GM21528 (cell line): Measurements from ENCODE around the gene CNR1.

Experiments
- ATAC-seq: cut with Tn5 transposase; IDR thresholded peaks from one replicate; pipeline ENCODE4 v1.9.1; 2021; ENCODE audit warnings: mild to moderate bottlenecking, moderate library complexity; ENCODE audit not compliant: unreplicated experiment, low FRiP score

CNR1 gene

DNA sequence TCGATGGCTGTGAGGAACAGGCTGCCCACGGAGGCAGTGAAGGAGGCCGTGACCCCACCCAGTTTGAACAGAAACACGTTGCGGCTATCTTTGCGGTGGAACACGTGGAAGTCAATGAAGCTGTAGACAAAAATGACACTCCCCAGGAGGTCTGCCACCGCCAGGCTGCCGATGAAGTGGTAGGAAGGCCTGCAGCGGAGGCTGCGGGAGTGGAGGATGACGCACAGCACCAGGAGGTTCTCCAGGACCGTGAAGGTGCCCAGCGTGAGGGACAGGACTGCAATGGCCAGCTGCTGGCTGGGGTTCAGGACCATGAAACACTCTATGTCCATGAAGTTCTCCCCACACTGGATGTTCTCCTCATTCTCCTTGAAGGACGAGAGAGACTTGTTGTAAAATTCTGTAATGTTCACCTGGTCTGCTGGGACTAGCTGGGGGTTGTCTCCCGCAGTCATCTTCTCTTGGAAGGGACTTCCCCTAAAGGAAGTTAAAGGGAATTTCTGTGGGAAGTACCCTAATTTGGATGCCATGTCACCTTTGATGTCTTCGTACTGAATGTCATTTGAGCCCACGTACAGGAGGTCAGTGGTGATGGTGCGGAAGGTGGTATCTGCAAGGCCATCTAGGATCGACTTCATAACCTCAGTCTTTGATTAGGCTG, 21.4 kb downstream of the CNR1 start:
- no peak for ATAC-seq

- ATAC-seq, result no peak
Measured at GRCh38 chr6:88143421-88144157, 22.6 kb downstream of the CNR1 start.

GRCh38 chr6:88142297-88142668, 23.9 kb downstream of the CNR1 start:
- no peak for ATAC-seq

- ATAC-seq, result peak; percentile 99
Measured at GRCh38 chr6:88141561-88142296, 24.4 kb downstream of the CNR1 start.

- no peak for ATAC-seq
Measured at GRCh38 chr6:88137915-88138314, 28.2 kb downstream of the CNR1 start.

DNA sequence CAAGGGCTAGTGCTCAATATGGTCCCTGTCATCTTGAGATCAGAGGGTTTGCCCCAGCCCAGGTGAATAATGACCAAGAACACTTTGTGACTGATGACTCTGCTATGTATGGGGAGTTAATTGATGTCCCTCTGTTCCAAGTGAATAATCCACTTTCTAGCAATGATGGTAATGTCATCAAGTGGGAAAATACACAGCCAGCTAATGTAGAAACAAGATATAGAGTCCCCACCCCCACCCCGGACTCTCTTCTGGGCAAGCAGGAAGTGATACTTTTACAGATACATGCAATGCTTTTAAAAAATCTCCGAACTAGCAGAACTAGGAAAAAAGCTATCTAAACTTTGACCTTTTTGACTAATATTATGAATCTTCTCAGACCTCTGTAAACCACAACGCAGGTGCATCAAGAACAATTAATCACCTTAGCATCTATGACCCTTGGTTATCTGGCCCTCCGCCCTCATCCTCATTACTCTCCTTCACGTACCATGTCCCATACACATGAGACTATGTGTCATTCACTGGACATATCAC, 30.5 kb downstream of the CNR1 start:
- peak; percentile 77 for ATAC-seq

DNA sequence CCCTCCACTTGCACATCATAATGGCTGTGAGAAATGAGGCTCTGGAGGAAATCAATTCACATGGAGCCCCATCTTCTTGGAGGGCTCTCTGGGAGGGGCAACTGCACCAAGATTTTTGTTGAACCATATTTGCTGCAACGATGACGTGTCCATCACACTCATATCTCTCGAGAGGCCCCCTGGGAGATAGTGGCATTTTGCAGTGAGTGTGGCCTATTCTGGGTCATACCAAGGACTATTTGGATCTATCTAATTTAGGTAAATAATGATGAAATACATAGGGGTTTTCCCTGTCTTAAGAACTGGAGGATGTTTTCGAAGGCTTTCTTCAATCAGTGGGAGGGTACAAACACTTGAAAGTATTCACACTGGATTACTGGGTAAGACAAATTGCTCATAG, 31.6 kb downstream of the CNR1 start:
- ATAC-seq, result no peak

DNA sequence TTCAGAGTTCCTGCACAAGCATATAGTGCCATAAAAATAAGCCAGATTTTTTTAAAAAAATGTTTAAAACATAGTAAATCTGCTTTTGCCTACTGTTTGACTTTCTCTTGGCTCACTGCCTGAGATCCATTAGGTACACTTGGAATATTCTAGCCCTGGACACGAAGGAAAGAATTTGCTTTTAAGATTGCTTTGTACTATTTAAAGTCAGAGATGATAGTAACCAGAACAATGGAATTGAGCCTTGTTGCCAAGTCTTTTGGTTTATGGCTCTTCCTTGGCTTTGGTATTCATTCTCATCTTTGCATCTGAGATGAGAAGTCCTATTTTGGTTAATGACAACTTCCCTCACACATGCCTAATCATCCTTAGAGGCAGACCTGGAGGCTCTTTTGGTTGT, 32.4 kb downstream of the CNR1 start:
- no peak for ATAC-seq

- ATAC-seq, result no peak
Measured at GRCh38 chr6:88124925-88125557, 41.1 kb downstream of the CNR1 start.

DNA sequence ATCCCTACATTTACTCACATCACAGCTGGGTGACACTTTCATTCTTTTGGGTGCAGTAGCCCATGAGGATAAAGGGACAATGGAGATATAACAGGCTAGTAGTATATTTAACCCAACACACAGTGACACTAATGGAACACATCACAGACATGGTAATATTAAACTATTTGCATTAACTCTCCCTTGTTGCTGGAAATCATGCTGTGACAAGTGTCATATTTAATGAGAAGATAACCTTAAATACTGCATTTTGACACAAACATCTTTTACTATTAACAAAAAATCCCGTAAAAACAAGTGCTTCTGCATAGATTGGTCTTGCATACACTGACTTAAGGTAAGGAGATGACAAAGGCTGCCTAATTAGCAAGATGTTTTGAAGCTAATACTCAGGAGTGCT, 45.5 kb downstream of the CNR1 start:
- ATAC-seq, result no peak

- no peak for ATAC-seq
Measured at GRCh38 chr6:88119769-88120168, 46.4 kb downstream of the CNR1 start.

DNA sequence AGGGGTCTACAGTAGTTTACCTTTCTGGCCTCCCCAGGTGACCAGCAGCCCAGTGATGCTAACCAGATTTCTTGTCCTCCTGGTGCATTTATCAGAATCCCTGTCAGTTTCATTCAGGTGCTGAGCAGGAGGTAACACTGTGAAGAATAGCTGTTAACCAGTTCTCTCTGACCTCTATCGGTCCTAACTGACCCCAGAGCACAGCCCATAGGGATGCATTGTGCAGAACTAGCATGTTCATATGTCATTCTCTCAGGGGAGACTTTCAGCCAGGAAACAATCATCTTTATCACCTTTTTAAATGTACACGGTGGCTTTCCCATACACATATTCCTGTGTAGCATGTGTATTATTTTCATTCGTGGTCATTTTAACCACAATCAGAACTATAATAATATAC, 49.9 kb downstream of the CNR1 start:
- ATAC-seq, result no peak

- no peak for ATAC-seq
Measured at GRCh38 chr6:88115307-88115706, 50.8 kb downstream of the CNR1 start.

- no peak for ATAC-seq
Measured at GRCh38 chr6:88114838-88115237, 51.3 kb downstream of the CNR1 start.

GRCh38 chr6:88111991-88112390, 54.2 kb downstream of the CNR1 start:
- ATAC-seq, result no peak

DNA sequence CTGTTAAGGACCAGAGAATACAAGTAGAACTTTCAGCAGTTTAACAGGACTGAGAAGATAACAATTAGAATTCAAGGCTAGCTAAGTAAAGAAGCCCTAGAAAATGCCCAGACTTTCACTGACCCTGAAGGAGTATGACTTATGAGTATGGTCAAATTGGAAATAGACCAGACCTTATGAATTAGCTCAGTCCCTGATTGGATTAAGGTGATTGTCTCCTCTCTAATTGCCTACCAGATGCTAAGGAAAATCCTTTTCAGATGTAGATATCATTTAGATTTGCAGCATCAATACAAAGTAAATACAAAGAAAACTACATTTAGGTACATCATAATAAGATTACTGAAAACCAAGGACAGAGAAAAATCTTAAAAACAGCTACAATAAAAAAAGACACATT, 58.9 kb downstream of the CNR1 start:
- ATAC-seq, result no peak

- no peak for ATAC-seq
Measured at GRCh38 chr6:88105741-88106340, 60.3 kb downstream of the CNR1 start.
